OCI-M1 (cell line): ENCODE data around the gene CCNQ.

Source experiments
- DNase-seq: peaks from one replicate; lab custom pipeline; 2025; lab: John Stamatoyannopoulos, UW

The CCNQ gene

GRCh38 chrX:153576239-153576870 lies 22.6 kb downstream of the CCNQ start:
- no peak for DNase-seq

DNA sequence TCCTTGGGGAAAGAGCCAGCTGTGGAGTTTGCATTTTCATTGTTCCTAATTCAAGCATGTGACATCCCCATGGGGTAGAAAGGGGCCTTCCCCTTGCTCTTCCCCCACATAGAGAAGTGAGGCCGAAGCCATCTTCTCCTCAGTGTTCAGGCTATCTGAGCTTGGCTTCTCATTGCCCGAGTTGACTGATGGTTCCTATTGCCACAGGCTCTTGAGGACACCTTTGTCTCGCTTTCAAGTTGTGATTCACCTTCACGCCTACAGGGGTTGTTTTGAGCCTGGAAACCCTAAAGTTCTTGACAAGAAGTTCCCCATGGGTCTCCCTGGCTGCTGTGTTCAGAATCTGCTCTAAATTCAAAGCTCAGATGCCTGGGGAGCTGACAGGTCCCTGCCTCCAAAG lies 25.0 kb downstream of the CCNQ start:
- DNase-seq = no peak

DNA sequence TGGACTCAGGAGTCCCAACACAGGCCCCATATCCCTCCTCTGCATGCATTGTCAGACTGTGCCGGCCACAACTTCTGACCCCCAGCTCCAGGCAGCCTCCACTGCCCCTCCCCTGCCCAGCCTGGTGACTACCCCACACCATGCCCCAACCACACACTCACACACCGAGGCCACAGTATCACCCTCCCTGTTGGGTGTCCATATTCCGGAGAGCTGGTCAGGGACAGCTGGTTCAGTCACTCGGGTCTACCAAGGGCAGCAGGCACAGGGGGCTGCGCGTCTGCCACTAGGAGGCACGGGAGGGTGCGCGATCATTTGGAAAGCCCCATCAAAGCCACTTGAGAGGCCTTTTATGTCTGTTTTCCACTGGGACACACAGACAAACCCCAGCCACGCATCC lies 26.3 kb downstream of the CCNQ start:
- DNase-seq = no peak

DNA sequence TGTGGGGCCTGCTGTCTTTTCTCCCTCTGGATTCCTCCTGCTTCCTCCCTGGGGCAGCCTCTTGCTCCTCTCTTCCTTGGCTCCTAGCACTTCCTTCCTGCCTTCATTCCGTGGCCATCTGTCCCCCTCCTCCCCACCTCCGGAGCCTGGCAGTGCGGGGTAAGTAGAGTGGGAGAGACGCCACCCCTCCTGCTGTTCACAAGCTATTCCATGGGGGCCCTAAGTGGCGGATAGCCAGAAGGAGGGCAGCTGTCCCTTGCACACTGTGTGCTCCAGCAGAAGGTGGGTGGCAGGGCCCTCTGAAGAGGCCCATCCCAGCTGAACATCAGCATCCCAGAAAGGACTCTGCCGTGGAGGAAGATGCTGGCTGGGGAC lies 27.4 kb downstream of the CCNQ start:
- DNase-seq = no peak

DNA sequence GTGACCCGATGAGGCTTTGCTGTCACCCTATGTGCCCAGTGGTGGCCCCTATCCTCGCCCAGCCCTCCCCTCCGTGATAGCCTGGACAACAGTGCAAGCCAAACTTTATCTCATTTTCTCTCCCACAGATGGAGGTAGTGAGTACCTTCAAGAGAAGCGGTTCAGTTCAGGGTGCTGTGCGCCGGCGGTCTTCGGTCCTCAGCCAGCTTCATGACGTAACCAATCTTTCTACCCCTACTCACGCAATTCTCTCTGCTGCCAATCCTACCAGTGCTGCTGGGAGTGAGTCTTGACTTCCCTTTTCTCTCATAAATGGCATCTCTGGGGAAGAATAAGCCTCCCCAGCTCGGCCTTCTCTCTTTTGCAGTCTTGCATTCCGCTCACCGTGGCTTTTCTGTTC lies 29.5 kb downstream of the CCNQ start:
- DNase-seq = no peak

DNA sequence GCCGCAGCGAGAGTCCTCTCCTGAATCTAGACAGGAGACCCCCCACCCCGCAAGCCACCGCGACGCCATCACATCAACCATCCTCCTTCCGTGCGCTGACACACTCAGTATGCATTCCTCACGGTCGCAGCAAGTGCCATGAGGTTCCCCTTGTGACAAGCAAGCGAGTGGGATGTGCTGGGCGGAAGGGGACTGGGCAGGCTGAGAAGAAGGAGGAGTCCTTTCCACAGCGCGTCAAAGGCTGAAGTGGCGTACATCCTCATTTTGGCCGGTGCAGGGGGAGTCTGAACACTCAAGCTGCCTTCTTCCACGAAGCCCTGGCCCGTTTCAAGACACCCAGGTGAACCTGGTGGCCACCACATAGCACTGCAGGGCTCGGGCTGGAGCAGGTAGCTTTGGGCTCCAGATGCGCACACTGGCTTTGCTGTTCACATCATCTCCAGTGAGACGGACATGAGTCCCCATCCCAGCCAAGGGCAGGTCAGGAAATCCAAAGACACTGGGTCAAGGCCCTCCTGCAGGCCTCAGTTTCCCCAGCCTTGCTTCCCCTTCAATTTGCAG lies 30.4 kb downstream of the CCNQ start:
- DNase-seq = no peak

DNA sequence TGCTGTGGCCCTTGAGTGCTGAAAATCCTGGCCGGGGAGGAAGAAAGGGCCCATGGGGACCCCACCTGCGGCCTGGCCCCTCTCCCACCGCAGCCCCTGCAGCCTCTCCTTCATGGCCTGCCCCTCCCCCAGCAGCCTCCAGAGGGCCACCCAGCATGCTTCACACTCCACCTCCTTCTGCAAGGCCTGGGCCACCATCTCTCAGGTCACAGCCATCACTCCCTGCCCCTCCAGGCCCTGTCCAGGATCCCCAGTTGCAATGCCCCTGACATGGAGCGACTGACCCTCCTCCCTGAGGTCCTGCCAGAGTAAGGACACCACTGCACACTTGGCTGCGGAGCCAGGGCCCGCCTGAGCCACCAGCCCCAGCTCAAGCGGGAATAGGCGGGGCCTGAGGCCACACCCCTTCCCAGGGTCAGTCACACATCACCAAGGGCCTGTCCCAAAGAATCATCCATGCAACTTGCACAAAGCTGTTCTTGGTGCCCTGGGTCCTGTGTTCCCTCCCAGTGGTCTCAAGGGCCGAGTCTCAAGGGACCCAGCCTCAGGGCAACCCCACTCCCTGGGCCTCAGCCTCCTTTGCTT lies 32.9 kb downstream of the CCNQ start:
- no peak for DNase-seq

- DNase-seq = no peak
Observed at GRCh38 chrX:153564047-153564606, 34.8 kb downstream of the CCNQ start.

GRCh38 chrX:153562546-153562945 lies 36.4 kb downstream of the CCNQ start:
- DNase-seq = no peak

- DNase-seq = no peak
Observed at GRCh38 chrX:153561337-153561736, 37.6 kb downstream of the CCNQ start.

DNA sequence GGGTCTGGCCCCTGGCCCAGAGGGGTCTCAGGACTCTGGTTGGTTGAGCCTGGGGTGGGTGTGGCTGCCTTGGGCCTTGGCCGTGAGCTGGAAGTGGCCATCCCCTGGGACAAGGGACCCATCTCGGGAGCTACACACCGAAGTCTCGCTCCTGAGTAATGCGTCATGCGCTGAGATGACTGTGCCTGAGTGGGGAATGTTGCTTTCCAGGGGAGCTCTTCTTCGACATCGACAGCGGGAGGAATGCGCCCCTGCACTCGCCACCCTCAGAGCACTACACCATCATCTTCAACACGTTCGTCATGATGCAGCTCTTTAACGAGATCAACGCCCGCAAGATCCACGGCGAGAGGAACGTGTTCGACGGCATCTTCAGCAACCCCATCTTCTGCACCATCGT lies 38.5 kb downstream of the CCNQ start:
- no peak for DNase-seq

- DNase-seq = no peak
Observed at GRCh38 chrX:153560000-153560399, 38.9 kb downstream of the CCNQ start.

GRCh38 chrX:153557618-153558355 lies 41.2 kb downstream of the CCNQ start:
- peak; percentile 17 for DNase-seq

GRCh38 chrX:153556767-153557166 lies 42.2 kb downstream of the CCNQ start:
- DNase-seq = no peak

- peak; percentile 60 for DNase-seq
Observed at GRCh38 chrX:153554519-153555167, 44.3 kb downstream of the CCNQ start.

- DNase-seq = no peak
Observed at GRCh38 chrX:153551135-153551534, 47.8 kb downstream of the CCNQ start.

DNA sequence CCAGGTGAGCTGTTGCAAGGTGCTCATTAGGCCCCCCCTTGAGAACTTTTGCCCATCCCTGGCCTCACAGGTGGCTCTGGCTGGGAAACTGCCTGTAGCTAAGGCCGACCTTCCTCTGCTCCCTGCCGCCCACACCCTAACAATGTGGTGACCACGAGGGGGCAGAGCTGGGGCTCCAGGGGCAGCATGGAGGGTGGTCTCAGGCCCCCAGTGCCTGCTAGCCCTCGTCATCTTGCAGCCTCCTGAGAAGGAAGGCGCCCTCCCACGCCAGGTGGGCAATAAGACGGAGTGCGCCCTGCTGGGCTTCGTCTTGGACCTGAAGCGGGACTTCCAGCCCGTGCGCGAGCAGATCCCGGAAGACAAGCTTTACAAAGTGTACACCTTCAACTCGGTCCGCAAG lies 49.1 kb downstream of the CCNQ start:
- DNase-seq = no peak

GRCh38 chrX:153549231-153549630 lies 49.7 kb downstream of the CCNQ start:
- DNase-seq = no peak

GRCh38 chrX:153547195-153547594 lies 51.7 kb downstream of the CCNQ start:
- DNase-seq = no peak

- no peak for DNase-seq
Observed at GRCh38 chrX:153546386-153546785, 52.6 kb downstream of the CCNQ start.

- no peak for DNase-seq
Observed at GRCh38 chrX:153544727-153545126, 54.2 kb downstream of the CCNQ start.

DNA sequence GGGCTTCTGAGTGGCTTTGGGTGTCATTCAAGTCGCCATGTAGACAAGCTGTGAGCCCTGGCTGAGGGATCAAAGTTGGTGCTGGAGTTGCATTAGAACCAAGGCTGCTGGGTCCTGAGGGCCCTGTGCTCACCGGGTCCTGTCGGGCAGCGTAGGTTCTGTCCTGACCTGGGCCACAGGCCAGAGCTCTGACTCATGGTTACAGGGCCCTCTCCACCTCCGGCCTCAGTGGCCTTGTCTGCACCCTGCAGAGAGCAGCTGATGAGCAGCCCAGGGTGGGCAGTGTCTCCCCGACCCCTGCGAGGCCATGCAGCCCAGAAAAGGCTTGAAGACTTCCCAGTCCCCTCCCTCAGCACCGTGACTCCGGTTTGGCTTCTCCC lies 59.0 kb downstream of the CCNQ start:
- DNase-seq = no peak
